Dermis microvascular lymphatic vessel endothelial cell (primary cell): Measurements from ENCODE around the gene TSACC. TPM values are rescaled to one million over a fixed set of nuclear protein-coding genes. Genes with fewer than 3 reads are reported as not detected.

Source experiments
- DNase-seq, 2 donors: peaks; one replicate each; pipeline versions ENCODE4 v3.0.0 to v3.0.0-alpha.2; 2010; ENCODE audit warnings: low read depth in 2 of 2
- total RNA-seq: library from RNA; depleted of rRNA; stranded (reverse); fragments of >200 nt; gene quantifications from 2 replicates; pipeline ENCODE4 v1.2.1, GENCODE V29; 2014

Gene TSACC
- total RNA-seq, 1 donor from 2014 or later, result not detected

DNA sequence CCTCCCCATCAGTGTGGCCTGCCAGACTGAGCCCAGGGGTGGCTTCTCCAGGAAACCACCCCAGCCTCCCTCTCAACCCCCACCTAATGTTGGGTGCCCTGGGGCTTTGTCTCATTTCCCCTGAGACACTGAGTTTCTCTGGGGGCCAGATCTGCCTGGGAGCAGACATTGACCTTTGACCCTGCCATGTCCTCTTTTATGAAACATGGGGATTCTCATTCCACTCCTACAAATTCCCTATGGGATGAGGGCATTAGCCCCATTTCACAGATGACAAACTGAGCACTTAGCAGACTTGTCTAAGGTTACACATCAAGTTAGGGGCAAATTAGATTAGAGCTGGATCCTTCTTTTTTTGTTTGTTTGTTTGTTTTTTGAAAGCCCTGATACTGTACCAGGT, 54.8 kb downstream of the TSACC start:
- no peak for DNase-seq

DNA sequence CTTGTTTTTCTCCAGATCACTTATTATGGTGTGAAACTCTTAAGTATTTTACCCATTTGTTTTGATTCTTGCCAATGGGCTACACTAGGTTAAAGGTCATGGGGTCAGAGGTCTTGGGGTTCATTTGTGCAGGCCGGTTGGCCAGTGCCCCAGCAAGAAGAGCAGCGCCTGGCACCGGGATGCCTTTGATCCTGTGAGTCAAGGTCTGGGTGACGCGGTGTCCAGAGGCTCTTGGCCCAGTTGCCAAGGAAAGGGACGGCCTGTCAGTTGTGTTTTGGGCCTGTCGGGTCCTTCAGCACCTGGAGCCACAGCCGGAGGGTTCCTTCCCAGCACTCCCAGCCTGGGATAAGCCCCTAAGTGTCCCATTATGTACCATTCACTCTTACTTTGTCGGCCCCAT, 55.8 kb downstream of the TSACC start:
- no peak for DNase-seq

DNA sequence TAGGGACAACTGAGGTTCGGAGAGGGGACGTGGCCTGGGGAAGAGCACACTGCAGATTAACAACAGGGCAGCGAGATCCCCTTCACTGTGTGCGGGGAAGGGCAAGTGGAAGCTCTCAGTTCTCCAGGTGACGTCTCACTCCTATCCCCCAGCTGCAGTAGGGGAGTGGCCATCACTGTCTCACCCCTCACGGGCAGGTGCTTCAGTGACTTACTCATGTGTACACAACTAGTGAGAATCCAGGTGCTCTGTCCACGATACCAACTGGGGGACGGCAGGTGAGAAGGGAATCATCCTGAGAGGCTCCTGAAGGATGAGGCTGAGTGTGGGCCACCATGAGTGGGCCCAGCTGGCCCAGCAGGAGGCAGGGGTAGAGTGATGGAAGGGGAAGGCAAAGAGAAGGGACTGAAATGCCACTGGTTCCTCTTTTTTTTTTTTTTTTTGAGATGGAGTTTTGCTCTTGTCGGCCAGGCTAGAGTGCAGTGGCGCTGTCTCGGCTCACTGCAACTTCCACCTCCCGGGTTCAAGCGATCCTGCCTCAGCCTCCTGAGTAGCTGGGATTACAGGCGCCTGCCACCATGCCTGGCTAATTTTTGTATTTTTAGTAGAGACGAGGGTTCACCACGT, 56.6 kb downstream of the TSACC start:
- no peak for DNase-seq

Other genes with a start within 250 kb of the TSACC start
- gene LMNA, start 223.8 kb upstream of the TSACC start, total RNA-seq, result 402 and 626 TPM in 2 replicates
- 0.39 and 0.51 TPM in 2 replicates for gene SEMA4A, start 184.9 kb upstream of the TSACC start, total RNA-seq
- 9.0 and 15.6 TPM in 2 replicates for gene SLC25A44, start 144.4 kb upstream of the TSACC start, total RNA-seq
- gene PMF1, start 125.5 kb upstream of the TSACC start, total RNA-seq, result 52.0 and 70.2 TPM in 2 replicates
- gene BGLAP, start 96.3 kb upstream of the TSACC start, total RNA-seq, result 0.26 and 0.63 TPM in 2 replicates
- 0.38 and 0.39 TPM in 2 replicates for gene PAQR6, start 90.5 kb upstream of the TSACC start, total RNA-seq
- 36.6 and 58.9 TPM in 2 replicates for gene SMG5, start 55.7 kb upstream of the TSACC start, total RNA-seq
- 0.51 and 0.90 TPM in 2 replicates for gene TMEM79, start 54.2 kb upstream of the TSACC start, total RNA-seq
- 52.4 and 80.7 TPM in 2 replicates for gene GLMP, start 42.8 kb upstream of the TSACC start, total RNA-seq
- gene VHLL, start 39.2 kb upstream of the TSACC start, total RNA-seq, result 0.13 TPM in 2 replicates
- 495 and 559 TPM in 2 replicates for gene CCT3, start 234 bp upstream of the TSACC start, total RNA-seq
- not detected in 2 replicates for gene RHBG, start 30.7 kb downstream of the TSACC start, total RNA-seq
- gene MEF2D, start 162.2 kb downstream of the TSACC start, total RNA-seq, result 4.1 and 9.4 TPM in 2 replicates
- 6.8 and 12.8 TPM in 2 replicates for gene IQGAP3, start 234.0 kb downstream of the TSACC start, total RNA-seq
- gene TTC24, start 241.2 kb downstream of the TSACC start, total RNA-seq, result not detected in 2 replicates